HEK293 (cell line): ENCODE measurements around the gene AIFM1.
A peak's percentile ranks its signal among the peaks of the same experiment; 100 is the strongest.

Experiments used
- CTCF ChIA-PET: fragments of 350-600 bp; formaldehyde crosslinking; extraction: SDS; loops from one replicate; lab custom pipeline; 2021; ENCODE audit warnings: antibody characterized with exemption; lab: Yijun Ruan, JAX
- POLR2A ChIA-PET: fragments of 300-600 bp; formaldehyde crosslinking; extraction: SDS; loops from one replicate; lab custom pipeline; 2020; ENCODE audit warnings: antibody characterized with exemption, inconsistent platforms; lab: Yijun Ruan, JAX
- H3K27ac ChIP-seq: fragments of 200-500 bp; sonication (Bioruptor generic); 2 replicates; pipeline ENCODE4 v1.5.1; 2014; ENCODE audit warnings: low read depth, low read length, control low read depth, inconsistent platforms; ENCODE audit errors: extremely low read depth
- H3K36me3 ChIP-seq, 2 experiments: fragments of 200-500 bp in 1 of 2; sonication (Bioruptor generic) in 1 of 2; 1 replicate in 1 of 2; 2 replicates in 1 of 2; pipeline ENCODE4 v1.5.1; 2014 to 2017; ENCODE audit warnings: inconsistent platforms in 2 of 2, low read length in 2 of 2; ENCODE audit not compliant: control insufficient read depth in 2 of 2, insufficient read depth in 1 of 2
- H3K4me1 ChIP-seq: fragments of 200-500 bp; sonication (Bioruptor generic); 2 replicates; pipeline ENCODE4 v1.5.1; 2014; ENCODE audit warnings: mild to moderate bottlenecking, low read length, inconsistent platforms; ENCODE audit not compliant: control insufficient read depth, insufficient read depth
- H3K4me3 ChIP-seq: 2 replicates; pipeline ENCODE4 v1.5.1; 2011; ENCODE audit warnings: low read depth, mild to moderate bottlenecking, control low read depth, low read length, moderate library complexity
- H3K9me3 ChIP-seq: fragments of 200-500 bp; sonication (Bioruptor generic); 2 replicates; pipeline ENCODE4 v1.5.1; 2014; ENCODE audit warnings: low read depth, low read length, inconsistent platforms; ENCODE audit not compliant: control insufficient read depth, insufficient read depth
- GLIS1 ChIP-seq: fragments of 450-650 bp; formaldehyde crosslinking; IDR thresholded peaks from 2 replicates; pipeline ENCODE4 v1.5.1; 2016; ENCODE audit warnings: missing biosample characterization, missing genetic modification characterization
- HOXD13 ChIP-seq: sonication (generic); formaldehyde crosslinking; IDR thresholded peaks from 2 replicates; pipeline ENCODE4 v1.8.0; 2022; ENCODE audit warnings: missing genetic modification reagents, borderline replicate concordance
- MZF1 ChIP-seq: fragments of 450-650 bp; formaldehyde crosslinking; IDR thresholded peaks from 2 replicates; pipeline ENCODE4 v1.5.1; 2017; ENCODE audit warnings: missing biosample characterization, missing genetic modification characterization, borderline replicate concordance
- PRDM10 ChIP-seq: fragments of 450-650 bp; formaldehyde crosslinking; IDR thresholded peaks from 2 replicates; pipeline ENCODE4 v1.5.1; 2016; ENCODE audit warnings: missing biosample characterization, missing genetic modification characterization
- SP3 ChIP-seq: fragments of 450-650 bp; formaldehyde crosslinking; IDR thresholded peaks from 2 replicates; pipeline ENCODE4 v1.5.1; 2016; ENCODE audit warnings: missing biosample characterization, missing genetic modification characterization
- TCF7L2 ChIP-seq: IDR thresholded peaks from 2 replicates; pipeline ENCODE4 v1.6.1; 2011; ENCODE audit warnings: low read depth, mild to moderate bottlenecking, inconsistent platforms, low read length, moderate library complexity, borderline replicate concordance
- TSHZ1 ChIP-seq: fragments of 450-650 bp; formaldehyde crosslinking; IDR thresholded peaks from 2 replicates; pipeline ENCODE4 v1.5.1; 2016; ENCODE audit warnings: missing biosample characterization, missing genetic modification characterization, borderline replicate concordance
- YY1 ChIP-seq: fragments of 450-650 bp; formaldehyde crosslinking; IDR thresholded peaks from 2 replicates; pipeline ENCODE4 v1.5.1; 2018; ENCODE audit warnings: missing biosample characterization, missing genetic modification characterization
- ZNF133 ChIP-seq: fragments of 450-650 bp; formaldehyde crosslinking; IDR thresholded peaks from 2 replicates; pipeline ENCODE4 v1.5.1; 2016; ENCODE audit warnings: missing biosample characterization, missing genetic modification characterization
- ZNF19 ChIP-seq: fragments of 450-650 bp; formaldehyde crosslinking; IDR thresholded peaks from 2 replicates; pipeline ENCODE4; 2016; ENCODE audit warnings: missing biosample characterization, missing genetic modification characterization, low read depth
- ZNF596 ChIP-seq: fragments of 450-650 bp; IDR thresholded peaks from 2 replicates; pipeline ENCODE4 v1.5.0; 2018; ENCODE audit warnings: missing biosample characterization, mild to moderate bottlenecking, missing genetic modification characterization, moderate library complexity

The AIFM1 gene

GRCh38 chrX:130172127-130172845 lies 6.6 kb upstream of the AIFM1 start:
- ChIA-PET CTCF (interaction anchor here (0.5 to 0.6 kb wide), 2 partner anchors 20 to 823 kb away, joined by 3 read pairs; no protein-coding TSS in a partner anchor), POLR2A (no interaction called here)
- peaks cover 14% of the 10 kb centered on the region for H3K4me1 ChIP-seq
- no peak overlapping the region for H3K27ac ChIP-seq
- no peak overlapping the region for H3K4me3 ChIP-seq
- TF ChIP-seq GLIS1 (tag by site-specific recombination): no peak
- TF ChIP-seq, all 188 proteins: peak for 0
- no peaks in the 10 kb centered on the region for H3K9me3 ChIP-seq
- no peaks in the 10 kb centered on the region for H3K36me3 ChIP-seq

GRCh38 chrX:130171446-130172126 lies 5.9 kb upstream of the AIFM1 start, which contains the start of gene RAB33A:
TSS of gene RAB33A (plus strand) at chrX:130171962. CDS start at chrX:130172063, 101 bp downstream.
- POLR2A ChIA-PET: no interaction called here
- Histone ChIP-seq H3K27ac (no peak within 1 kb of the TSS; the same call in 1 of the 2 replicates), H3K4me1 (peaks cover 16% of the 10 kb centered on the region), H3K36me3 (no peaks in the 10 kb centered on the region), H3K9me3 (no peaks in the 10 kb centered on the region), H3K4me3 (peak within 1 kb of the TSS; percentile 29)
- CTCF ChIA-PET: no interaction called here
- TF ChIP-seq SP3 (tag by site-specific recombination): no peak
- TF ChIP-seq ZNF133 (tag by site-specific recombination): no peak
- no peak for TF ChIP-seq ZNF596
- TF ChIP-seq TSHZ1 (tag by site-specific recombination): no peak
- TF ChIP-seq HOXD13 (CRISPR knock-in tag): no peak
- no peak for TF ChIP-seq TCF7L2
- no peak for TF ChIP-seq ZNF19 (tag by site-specific recombination)

DNA sequence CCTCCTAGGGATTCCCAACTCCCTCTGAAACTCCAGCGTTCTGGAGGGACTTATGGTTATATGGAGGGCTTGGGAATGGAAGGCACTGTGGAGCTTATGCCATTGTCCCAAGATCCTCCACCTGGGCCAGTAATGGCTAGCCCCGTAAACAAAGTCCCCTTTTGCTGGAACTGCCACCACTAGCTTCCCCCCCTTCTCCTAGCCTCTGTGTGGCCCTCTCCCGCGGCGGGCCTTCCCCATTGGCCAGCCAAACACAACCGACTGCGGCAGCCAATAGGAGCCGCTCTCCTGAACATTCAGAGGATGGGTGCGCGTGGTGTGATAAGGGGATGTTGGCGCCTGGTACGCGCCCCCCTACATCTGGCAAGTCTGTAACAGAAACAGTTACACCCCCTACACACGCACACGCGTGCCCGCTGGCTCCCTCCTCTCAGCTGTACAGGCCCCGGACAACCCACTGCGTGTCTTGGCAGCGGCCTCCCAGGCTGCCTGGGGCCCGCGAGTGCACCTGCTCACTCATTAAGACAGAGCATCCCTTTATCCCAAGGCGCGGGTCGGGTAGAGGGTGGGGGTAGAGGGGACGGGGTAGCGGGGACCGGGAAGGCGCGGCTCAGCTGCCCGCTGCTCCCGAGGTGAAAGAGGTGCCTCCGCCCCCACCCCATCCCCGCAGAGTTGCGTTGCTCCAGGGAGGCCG lies 5.3 kb upstream of the AIFM1 start:
- H3K27ac ChIP-seq: no peak overlapping the region; the same call in 1 of the 2 replicates
- peak overlapping the region; percentile 29 for H3K4me3 ChIP-seq
- no peaks in the 10 kb centered on the region for H3K9me3 ChIP-seq
- peaks cover 11% of the 10 kb centered on the region for H3K4me1 ChIP-seq
- CTCF ChIA-PET: interaction anchor here (0.6 to 1.3 kb wide), 2 partner anchors 50 to 151 kb away, joined by 3 to 7 read pairs; no protein-coding TSS in a partner anchor
- POLR2A ChIA-PET: interaction anchor here (0.6 to 1.2 kb wide), 3 partner anchors 49 to 98 kb away, joined by 3 read pairs; partner anchors contain the start of gene ZNF280C
- no peaks in the 10 kb centered on the region for H3K36me3 ChIP-seq
- TF ChIP-seq MZF1 (tag by site-specific recombination): peak; percentile 97; the same call in 1 of the 2 replicates
- 0 out of 2 replicates have a peak, but pooled peaks have one; percentile 18 for TF ChIP-seq PRDM10 (tag by site-specific recombination)
- TF ChIP-seq YY1: no peak
